NCI-H1436 (cell line): ENCODE results near the gene C2orf76.

ENCODE experiments used
- DNase-seq: peaks from one replicate; lab custom pipeline; 2025; lab: John Stamatoyannopoulos, UW

Gene C2orf76

DNA sequence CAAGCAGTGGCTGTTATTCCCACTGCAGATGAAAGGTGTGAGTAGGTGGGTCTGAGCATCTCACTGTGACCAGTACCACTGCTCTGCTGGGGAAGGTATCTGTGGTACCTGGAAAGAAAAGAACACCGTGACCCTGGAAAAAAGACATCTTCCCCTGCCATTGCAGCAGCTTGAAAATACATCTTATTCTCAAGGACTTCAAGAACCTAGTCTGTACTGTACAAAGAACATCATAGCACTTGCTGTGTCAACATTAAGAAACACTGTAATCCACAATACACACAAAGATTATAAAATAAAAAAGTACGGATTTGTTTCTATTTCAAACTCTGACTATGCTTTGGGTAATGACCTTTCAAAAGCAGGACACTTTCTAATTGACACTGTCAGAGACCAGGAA is 28.9 kb downstream of the C2orf76 start:
- DNase-seq = no peak

DNA sequence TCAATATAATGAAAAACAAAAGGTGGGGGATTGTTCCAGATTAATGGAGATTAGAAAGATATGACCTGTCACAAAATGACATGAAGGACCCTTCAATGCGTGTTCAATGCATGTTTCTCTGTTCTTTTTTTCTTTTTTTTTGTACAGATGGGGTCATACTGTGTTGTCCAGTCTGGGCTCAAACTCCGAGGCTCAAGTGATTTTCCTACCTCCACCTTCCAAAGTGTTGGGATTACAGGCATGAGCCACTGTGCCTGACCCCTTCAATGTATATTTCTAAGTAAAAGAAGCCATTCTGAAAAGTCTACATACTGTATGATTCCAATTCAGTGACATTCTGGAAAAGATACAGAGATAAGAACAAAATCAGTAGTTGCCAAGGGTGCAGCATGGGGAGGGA is 32.8 kb downstream of the C2orf76 start:
- DNase-seq = no peak

- DNase-seq = no peak
Observed at GRCh38 chr2:119333360-119333759, 33.3 kb downstream of the C2orf76 start.

DNA sequence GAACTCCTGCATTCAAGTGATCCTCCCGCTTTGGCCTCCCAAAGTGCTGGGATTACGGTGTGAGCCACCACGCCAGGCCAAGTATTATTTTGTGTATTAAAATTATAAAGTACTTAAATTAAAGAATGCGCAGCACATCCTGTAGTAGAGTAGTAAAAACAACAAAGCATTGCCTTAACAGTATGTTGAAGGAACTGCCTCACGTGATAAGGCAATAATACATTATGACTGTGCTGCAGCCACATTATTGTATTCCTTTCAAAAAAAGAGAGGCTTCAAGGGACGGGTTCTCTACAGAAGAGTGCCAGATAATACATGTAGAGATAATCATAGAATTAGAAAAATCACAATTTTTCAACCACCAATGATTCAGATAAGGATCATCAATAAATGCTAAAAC is 33.7 kb downstream of the C2orf76 start:
- DNase-seq = no peak

GRCh38 chr2:119327431-119327830 is 39.2 kb downstream of the C2orf76 start:
- DNase-seq = no peak

GRCh38 chr2:119326938-119327337 is 39.7 kb downstream of the C2orf76 start:
- no peak for DNase-seq

GRCh38 chr2:119324685-119325270 is 41.9 kb downstream of the C2orf76 start:
- no peak for DNase-seq

DNA sequence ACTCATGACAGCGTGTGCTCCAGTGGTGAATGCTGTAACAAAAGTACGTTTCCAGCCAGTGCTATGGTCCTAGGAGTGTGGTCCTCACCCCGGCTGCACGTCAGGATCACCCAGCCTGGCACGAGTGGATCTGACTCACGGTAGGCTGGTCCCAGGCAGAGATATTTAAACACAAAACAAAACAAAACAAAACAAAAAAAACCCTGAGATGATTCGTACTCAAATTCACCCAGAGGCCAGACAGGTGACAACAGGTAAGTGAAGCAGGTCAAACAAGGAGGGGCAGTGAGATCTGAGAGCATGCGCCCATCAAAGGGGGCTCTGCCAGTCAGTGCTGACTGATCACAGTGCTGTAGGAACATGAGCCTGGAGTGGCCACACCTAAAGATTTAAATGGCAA is 43.2 kb downstream of the C2orf76 start:
- DNase-seq = no peak

GRCh38 chr2:119319593-119319992 is 47.0 kb downstream of the C2orf76 start:
- no peak for DNase-seq

- DNase-seq = no peak
Observed at GRCh38 chr2:119317554-119317953, 49.1 kb downstream of the C2orf76 start.

DNA sequence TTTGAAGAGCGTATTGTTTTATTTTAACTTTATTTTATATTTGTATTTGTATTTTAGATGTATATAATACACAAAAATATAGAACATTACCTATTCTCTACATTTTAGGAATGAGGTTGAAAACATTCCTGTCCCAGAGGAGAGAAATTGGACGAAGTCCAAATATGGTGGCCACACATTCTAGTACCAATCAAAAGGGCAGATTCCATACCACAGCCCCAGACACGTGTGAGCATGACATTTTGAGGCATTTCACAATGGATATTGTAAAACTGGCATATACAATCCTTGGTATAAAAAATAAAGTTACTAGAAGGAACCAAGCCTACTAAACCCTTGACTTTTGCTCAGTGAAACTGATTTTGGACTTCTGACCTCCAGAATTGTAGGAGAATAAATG is 50.6 kb downstream of the C2orf76 start:
- DNase-seq = no peak

DNA sequence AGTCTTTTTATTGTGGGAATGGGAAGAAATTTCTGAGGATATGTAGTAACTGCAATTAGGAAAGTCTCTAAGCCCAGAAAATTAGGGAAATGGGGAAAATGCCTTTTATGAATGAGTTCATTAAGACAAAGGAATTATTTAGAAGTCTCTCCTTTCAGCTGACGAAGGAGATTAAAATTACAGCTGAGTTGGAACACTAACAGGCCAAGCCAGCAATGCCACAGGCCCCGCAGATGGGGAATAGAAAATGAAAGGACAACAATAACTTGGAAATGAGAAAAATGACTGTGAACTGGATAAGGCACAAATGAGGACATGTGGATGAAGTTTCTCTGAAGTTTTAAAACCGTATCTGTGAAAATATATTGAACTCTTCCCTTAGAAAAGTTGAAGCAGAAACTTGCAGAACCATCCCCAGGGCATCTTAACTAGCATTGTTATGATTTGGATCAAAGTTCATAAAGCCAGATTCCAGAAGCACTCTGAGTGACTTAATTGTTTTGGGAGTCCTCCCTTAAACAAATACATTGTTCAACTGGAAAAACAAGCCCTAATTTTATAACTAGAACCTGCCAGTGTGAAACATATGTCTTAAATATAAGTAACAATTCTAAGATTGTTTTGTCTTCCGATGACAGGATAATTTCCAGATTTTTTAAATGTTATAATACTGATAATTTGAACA is 51.3 kb downstream of the C2orf76 start:
- no peak for DNase-seq

DNA sequence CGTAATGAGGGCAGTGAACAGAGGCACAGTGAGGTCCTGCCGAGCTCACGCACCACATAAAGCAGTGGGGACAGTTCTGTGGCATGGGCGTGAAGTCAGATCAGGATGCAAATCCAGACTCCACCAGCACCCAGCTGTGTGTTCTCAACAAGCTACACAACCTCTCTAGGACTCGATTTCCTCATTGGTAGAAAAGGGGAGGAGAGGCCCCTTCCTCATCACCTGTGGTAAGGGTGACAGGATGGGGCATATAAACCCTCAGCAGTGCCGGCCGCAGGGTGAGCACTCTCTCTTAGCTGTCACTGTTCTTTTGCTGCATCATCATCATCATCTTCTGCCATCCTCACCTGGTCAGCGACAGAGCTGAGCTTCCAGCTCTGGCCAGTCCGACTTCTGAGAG is 54.8 kb downstream of the C2orf76 start:
- no peak for DNase-seq

DNA sequence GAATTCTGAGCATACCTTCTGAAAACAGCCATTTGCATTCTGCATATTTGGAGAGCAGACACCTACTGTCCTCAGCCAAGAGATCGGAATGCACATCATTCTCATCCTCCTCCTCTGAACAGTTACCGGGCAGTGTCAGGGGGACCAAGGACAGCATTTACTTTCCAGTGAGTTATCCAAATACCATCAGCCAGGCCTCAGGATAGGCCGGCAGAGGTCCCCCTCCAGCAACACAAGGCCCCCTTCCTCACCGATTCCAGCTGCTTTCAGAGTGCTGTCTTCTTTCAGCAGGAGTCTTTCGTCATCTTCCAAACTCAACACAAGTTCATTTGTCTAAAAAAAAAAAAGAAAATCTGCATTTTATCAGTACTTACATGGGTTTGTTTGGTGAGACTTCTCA is 55.3 kb downstream of the C2orf76 start:
- DNase-seq = no peak

- DNase-seq = no peak
Observed at GRCh38 chr2:119308793-119309330, 57.8 kb downstream of the C2orf76 start.

- DNase-seq = no peak
Observed at GRCh38 chr2:119307419-119308140, 59.1 kb downstream of the C2orf76 start.

DNA sequence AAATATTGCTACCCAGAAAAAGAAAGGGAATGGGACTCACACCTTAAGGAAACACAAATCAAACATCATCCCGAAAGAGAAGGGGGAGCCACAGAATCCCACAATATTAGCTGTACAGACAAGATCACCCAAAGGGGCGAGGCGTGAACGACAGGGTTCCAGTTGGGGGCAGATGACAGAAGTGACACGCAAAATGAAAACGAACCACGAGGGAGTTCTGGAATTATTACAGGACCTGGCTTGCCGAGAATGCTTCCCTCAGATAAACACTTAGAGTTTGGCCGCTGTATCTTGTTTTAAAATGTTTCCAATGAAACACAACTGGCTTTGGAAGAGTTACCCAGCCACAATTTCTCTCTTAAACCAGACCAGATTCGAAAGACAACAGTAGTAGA is 60.4 kb downstream of the C2orf76 start:
- DNase-seq = no peak

DNA sequence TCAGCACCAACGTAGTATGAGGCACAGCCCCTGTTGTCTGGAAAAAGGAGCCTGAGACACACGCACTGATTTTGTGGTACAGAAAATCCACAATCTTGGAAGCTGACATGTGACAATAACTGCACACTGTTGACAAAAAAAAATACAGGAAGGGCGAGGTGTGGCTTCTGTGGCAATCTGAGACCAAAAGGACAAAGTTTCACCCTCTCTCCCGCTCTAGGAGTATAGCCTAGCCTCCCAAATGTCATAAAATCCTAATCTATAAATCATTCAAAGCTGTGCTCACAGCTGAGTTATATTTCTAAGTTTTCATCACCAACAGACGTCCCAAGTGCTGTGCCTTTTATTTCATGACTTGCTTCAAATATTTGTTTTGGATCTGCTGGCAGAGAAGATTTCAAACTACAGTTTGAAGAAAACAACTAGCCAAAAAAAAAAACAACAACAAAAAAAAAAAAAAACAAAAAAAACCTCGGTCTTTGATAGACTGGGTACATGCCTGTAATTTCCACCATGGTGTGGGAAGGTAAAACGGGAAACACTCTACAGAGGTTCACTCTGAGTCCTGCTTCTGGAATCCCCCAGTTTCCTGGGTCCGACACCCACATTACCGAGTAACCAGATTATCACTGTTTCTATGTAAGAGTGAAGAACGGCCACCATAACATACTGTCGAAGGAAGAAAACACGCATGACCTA is 61.0 kb downstream of the C2orf76 start:
- no peak for DNase-seq

GRCh38 chr2:119304847-119305246 is 61.8 kb downstream of the C2orf76 start:
- DNase-seq = no peak

- DNase-seq = no peak
Observed at GRCh38 chr2:119301413-119301812, 65.2 kb downstream of the C2orf76 start.

GRCh38 chr2:119295688-119296375 is 70.8 kb downstream of the C2orf76 start:
- DNase-seq = no peak

DNA sequence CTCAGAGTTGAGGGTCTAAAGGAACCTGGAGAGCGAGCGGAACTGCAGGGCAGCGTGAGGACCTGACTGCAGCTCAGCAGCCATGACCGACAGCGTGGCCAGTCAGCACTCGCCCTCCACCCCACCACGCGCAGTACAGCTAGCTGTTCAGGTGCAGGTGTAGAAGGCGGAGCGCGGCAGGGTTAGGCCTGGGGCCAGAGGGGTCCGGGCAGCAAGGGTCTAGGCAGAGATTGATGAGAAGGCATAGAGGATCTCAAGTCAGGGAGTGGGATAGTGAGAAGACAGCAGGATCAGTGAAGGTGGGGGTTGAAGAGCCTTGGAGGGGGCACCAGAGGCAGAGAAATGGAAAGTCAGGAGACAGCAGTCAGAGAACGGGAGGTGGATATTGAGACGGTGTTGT is 72.0 kb downstream of the C2orf76 start:
- no peak for DNase-seq
